Right renal cortex interstitium (tissue), 3 donors: Measurements from ENCODE around the gene KCTD14. TPM values are rescaled to one million over a fixed set of nuclear protein-coding genes. Genes with fewer than 3 reads are reported as not detected.
A peak's percentile ranks its signal among the peaks of the same experiment; 100 is the strongest.
"Not testable (repeated sequence)": the region's sequence is repeated elsewhere in the genome, so short reads cannot be mapped to it uniquely, and the experiment has no call there.

ENCODE experiments used
- DNase-seq, 3 donors: peaks; one replicate each; pipeline ENCODE4 v3.0.0-alpha.2; 2013; ENCODE audit warnings: low read depth in 3 of 3, low spot score in 2 of 3
- polyA plus RNA-seq, 3 donors: library from polyadenylated mRNA; unstranded; fragments of 120-200 nt; gene quantifications; one replicate each; pipeline ENCODE4 v1.2.1, GENCODE V29; 2013; ENCODE audit not compliant: insufficient read length in 3 of 3

Gene KCTD14
- 10 to 100 TPM; 16.4 to 17.7 (median 16.8) TPM for polyA plus RNA-seq

GRCh38 chr11:78022397-78023396, at the start of gene KCTD14:
Gene KCTD14 (minus strand): TSS chr11:78023276. CDS start chr11:78023249, 27 bp downstream.
- peak in 1 of 3 donors; percentile 35 for DNase-seq

GRCh38 chr11:78072455-78072854, 49.4 kb upstream of the KCTD14 start:
- no peak for DNase-seq

- DNase-seq = no peak
Measured at GRCh38 chr11:78071717-78072116, 48.6 kb upstream of the KCTD14 start.

- no peak for DNase-seq
Measured at GRCh38 chr11:78070621-78071020, 47.5 kb upstream of the KCTD14 start.

GRCh38 chr11:78069465-78069864, 46.4 kb upstream of the KCTD14 start:
- no peak for DNase-seq

- no peak for DNase-seq
Measured at GRCh38 chr11:78067704-78068103, 44.6 kb upstream of the KCTD14 start.

GRCh38 chr11:78066471-78066870, 43.4 kb upstream of the KCTD14 start:
- DNase-seq = no peak

- DNase-seq = no peak
Measured at GRCh38 chr11:78065203-78065602, 42.1 kb upstream of the KCTD14 start.

- DNase-seq = no peak
Measured at GRCh38 chr11:78063440-78064181, 40.5 kb upstream of the KCTD14 start, which contains the start of gene THRSP. Gene THRSP (plus strand): TSS chr11:78063861. CDS start chr11:78063882, 21 bp downstream.

- no peak for DNase-seq
Measured at GRCh38 chr11:78062671-78063070, 39.6 kb upstream of the KCTD14 start.

GRCh38 chr11:78061921-78062311, 38.8 kb upstream of the KCTD14 start:
- DNase-seq = no peak

GRCh38 chr11:78061088-78061920, 38.2 kb upstream of the KCTD14 start:
- DNase-seq = no peak

- DNase-seq = no peak
Measured at GRCh38 chr11:78060533-78060932, 37.5 kb upstream of the KCTD14 start.

- not testable (repeated sequence) for DNase-seq
Measured at GRCh38 chr11:78059749-78060328, 36.8 kb upstream of the KCTD14 start.

GRCh38 chr11:78057462-78058055, 34.5 kb upstream of the KCTD14 start:
- no peak for DNase-seq

GRCh38 chr11:78056093-78056492, 33.0 kb upstream of the KCTD14 start:
- DNase-seq = no peak

- no peak for DNase-seq
Measured at GRCh38 chr11:78054971-78055370, 31.9 kb upstream of the KCTD14 start.

GRCh38 chr11:78050964-78051831, 28.1 kb upstream of the KCTD14 start:
- no peak for DNase-seq

- no peak for DNase-seq
Measured at GRCh38 chr11:78049348-78049747, 26.3 kb upstream of the KCTD14 start.
